ENCODE results near the gene KCNJ15.
"Not testable (repeated sequence)": the region's sequence is repeated elsewhere in the genome, so short reads cannot be mapped to it uniquely, and the experiment has no call there.

The KCNJ15 gene

DNA sequence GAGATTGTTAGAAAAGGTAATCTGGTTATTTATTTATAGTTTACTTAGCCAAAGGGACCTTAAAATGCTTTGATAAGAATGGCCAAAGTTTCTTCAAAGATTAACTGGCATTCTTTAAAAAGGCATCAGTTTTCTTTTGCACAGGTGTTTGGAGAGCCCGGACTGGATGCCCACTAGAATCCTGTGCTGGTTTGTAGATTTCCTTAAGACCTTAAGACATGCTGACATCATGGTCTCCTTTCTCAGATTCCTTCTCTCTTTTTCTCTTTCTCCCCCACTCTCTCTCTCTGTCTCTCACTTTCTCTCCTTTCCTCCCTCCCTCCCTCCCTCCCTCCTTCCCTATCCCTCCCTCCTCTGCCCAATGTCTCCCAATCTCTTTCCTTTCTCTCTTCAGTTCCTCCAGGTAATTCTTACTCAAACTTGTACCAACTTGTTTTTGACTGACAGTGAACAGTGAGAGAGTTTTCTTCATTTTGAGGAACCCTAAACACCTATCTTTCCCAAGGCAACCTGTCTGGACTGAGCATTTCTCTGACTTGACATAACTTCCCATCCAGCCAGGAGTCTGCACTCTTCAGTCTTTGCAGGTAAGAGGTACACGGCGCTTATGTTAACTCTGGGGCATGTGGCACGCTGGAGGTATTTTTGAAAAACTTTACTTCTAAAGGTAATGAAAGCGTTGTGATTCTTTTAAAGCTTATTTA lies at the start of gene KCNJ15:
Gene KCNJ15, plus strand, starts transcription at position 393 of the 704 bp plus-strand sequence. CDS start 42,271 bp downstream, outside the sequence.
- no peak for DNase-seq

DNA sequence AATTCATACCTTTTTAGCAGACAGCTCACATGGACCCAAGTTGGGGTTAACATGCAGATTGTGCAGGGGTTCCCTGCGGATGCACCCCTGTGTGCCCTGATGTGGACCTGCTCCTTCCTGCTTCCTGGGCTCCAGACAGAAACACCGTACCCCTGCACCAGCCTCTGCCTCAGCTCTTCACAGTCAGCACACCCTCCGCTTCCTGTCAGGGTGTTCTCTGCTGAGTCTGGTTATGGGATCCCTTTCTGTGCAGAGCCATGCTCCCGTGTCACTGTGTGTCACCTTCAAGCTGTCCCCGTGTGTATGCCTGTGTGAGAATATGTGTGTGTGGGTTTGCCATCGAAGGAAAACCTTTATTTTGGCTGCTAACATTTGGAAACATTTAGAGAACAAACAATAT lies 48.7 kb upstream of the KCNJ15 start:
- no peak for DNase-seq

DNA sequence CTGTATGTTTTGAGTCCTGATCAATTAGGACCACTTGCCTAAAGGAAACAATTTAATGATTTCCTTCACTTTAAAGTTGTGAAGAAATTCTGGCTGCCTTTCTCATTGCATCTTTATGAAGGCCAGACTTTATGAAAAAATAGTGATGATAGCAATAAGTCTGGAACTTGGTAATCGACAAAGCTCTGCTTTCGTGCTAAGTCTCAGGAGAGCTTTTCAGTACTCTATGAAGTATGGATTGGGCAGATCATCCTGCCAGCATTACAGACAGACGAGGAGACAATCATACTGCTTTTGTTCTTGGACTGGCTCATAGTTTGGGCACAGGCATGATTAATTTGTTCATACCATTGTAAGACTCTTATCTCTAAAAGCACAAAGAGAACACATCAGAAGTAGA lies 45.5 kb upstream of the KCNJ15 start:
- DNase-seq = no peak

DNA sequence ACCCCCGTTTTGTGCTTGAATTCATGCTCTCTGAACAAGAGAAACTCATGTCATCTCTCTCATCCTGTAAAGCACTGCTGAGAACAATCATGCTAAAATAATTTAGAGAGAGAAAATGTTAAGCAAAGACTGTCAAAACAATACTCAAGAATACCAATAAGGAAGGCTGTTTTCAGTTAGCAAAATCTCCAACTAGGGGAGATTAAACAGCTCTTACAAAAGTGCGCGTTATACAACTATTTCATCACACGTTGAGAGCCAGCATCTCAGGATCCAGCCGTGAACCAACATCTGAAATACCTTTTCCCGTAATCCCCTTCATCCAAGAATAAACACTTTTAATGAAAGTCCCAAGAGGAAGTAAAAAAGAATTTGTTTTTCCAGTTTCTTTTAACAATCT lies 44.1 kb upstream of the KCNJ15 start:
- DNase-seq = no peak

DNA sequence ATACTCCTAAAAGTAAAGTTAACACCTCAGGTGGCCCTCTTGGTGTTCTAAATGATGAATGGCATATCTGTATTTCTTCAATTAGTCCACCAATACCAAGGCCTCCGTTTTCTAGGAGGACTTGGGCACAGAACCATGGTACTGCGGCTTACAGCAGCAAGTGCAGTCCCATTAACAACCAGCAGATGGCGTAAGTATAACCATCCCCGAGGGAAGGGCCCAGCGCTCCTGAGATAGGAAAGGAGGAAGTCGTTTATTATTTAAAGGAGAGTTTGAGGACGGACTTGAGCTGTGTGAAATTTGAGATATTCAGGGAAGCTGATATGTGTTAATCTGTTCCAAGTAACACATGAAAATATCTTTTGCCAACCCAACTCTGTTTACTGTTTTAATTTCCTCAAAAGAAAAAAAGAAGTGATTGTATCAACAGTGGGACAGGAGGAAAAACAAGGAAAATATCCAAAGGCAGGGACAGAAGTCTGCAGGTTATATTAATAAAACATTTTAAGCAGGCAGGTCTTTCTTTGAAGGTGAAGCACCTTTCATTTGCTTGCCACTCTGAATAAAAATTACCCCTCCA lies 37.7 kb upstream of the KCNJ15 start:
- DNase-seq = peak in 1 of 2 experiments; percentile 26

DNA sequence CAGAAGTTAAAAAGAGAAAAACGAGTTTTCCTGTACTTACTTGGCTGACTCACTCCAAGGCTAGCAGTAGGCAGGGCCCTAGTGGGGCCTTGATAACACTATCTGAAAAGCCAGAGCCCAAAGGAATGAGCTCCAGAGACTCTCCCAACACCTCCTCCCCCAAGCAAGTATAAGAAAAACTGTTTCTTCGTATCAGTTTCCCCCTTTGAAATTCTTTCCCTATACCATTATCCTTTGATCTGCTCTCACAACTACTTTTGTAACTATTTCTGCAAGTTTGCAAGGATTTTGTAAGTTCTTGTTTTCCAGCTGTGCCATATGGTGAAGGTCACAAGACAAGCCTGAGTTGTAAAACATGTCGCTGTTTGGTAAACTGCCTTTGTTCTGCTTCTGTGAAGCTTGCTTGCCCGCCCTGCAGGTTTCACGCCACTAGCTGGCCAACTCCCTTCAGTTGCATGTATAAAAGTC lies 36.5 kb upstream of the KCNJ15 start:
- no peak for DNase-seq

DNA sequence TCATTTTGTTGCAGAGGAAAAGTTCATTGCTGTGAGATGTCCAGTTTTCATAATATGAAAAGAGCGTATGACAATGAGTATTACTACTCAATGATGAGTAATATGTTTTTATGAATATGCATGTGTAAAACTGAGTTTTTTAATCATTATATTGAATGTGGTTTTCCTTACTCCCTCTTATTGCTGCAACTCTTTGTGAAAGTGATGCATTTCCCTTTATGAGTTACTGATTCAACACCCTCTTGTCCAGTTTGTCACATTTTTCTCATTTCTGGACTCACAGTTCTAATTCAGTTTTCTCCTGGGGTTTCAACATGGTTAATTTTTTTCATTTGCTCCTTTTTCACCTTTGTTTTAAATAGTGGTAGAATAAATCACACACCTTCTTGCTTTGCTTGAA lies 35.2 kb upstream of the KCNJ15 start:
- DNase-seq = no peak

DNA sequence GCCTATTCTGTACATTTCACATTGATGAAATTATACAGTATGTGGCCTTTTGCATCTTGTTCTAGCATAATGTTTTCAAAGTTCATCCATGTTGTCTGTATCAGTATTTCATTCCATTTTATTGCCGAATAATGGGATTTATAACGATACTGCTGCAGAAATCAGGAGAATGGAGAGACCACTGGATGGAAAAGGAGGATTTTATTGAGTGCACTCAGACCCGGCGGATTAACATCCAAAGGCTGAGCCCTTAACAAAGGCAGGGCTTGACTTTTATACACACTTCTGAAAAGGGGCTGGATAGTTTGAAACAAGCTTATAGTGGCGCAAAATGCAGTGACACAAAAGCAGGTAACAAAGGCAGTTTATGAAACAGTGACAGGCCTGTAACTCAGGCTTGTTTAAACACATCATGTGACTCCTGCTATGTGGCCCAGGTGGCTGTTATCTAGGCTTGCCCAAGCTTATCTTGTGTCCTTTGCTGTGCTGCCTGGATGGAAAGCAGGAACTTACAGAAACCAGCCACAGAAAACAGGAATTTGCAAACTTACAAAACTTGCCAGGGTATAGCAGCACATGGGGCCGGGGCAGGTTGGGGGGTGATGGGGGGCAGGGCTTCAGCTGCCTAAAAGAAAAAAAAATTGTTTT lies 32.8 kb upstream of the KCNJ15 start:
- DNase-seq = no peak

DNA sequence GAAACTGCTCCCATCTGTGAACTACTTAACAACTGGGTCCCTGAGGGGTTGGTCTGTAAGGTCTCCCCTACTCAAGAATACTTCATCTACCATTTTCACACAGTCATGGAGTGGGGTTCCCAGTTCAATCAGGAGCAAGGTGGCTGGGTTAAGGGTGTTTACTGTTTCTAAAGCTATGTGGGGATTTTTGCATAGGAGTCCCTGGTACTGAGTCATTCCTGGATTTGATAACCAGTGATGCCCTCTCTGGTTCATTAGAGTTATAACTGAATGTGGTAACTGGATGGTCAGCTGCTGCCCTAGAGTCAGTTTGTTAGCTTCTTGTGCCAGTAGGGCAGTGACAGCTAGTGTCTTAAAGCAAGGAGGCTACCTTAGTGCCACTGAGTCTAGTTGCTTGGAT lies 29.4 kb upstream of the KCNJ15 start:
- DNase-seq = no peak

DNA sequence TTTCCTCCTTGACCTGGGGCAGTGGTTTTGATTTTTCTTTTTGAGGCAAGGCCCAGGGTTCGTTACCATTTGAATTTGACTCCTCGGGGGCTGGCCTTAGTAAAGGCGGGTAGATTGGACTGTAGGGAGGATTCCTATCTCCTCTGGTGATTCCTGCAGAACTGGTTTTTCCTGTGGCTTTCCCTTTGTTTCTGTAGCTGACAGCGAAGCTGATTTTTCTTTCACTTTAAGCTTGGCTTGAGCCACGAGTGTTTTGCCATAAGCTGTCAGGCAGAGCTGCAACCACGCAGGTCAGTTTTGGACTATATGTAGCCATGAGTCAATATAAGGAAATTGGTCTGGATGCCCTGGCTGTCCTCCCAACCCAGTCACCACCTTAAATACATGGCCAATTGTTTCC lies 28.7 kb upstream of the KCNJ15 start:
- DNase-seq = no peak

DNA sequence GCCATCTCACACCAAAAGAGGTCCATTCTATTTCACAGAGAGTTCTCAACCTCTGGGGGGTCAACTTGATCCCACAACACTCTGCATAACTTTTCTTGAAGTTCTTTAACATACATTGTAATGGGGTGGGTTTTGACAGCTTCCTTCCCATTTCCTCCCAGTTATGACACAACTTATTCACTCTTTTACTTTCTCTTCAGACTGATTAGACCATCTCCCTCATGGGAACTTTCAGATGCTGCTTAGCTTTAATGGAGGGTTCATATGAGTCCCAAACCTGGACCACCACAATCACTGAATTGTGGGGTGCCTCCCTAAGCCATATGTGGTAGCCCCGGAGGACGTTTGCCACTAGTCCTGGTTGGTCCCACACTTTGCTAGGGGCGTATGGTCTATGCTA lies 28.3 kb upstream of the KCNJ15 start:
- DNase-seq = no peak

DNA sequence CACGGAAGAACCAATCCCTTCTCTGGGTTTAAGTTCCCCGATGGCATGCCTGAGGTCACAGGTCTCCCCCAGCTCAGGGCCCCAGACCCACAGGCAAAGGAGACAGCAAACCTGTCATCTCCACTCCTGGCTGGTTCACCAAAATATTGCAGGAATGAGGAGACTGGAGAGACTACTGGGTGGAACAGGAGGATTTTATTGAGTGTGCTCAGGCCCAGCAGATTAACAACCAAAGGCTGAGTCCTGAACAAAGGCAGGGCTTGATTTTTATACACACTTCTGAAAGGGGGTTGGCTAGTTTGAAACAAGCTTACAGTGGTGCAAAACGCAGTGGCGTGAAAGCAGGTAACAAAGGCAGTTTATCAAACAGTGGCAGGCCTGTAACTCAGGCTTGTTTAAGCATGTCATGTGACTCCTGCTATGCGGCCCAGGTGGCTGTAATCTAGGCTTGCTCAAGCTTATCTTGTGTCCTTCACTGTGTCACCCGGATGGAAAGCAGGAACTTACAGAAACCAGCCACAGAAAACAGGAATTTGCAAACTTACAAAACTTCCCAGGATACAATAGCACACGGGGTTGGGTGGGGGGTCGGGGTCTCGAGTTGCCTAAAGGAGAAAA lies 27.4 kb upstream of the KCNJ15 start:
- no peak for DNase-seq

DNA sequence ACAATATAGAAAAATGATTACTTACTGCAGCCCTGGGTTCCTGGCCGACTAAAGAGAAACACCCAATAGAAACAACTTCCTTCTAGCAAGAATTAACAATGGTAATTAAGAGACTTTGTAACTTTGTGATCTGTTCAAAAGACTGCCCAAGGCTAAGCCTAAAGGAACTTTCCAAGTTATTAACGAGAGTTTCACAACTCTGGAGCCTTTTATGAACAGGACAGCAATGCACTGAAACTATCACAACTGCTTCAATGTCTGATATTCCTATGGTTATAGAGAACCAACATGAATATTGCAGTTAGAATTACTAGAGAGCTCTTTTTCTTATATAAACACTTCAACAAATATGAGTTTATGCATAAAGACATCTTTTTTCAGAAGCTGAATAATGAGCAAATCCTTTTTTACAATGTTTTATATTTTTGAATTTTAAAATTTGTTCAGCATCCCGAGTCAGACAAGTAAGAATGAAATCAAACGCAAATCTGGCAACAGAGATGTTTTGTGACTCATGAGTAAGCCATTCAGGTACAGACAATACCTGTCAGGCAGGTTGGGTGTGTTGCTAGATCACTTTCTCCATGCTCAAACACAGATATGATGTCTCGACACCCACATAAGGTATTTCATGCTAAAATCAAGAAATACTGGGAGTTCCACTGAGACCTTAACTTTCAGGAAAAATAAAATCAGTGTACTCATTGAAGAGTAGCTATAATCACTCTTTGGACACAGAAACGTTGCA lies 22.2 kb upstream of the KCNJ15 start:
- DNase-seq = no peak

DNA sequence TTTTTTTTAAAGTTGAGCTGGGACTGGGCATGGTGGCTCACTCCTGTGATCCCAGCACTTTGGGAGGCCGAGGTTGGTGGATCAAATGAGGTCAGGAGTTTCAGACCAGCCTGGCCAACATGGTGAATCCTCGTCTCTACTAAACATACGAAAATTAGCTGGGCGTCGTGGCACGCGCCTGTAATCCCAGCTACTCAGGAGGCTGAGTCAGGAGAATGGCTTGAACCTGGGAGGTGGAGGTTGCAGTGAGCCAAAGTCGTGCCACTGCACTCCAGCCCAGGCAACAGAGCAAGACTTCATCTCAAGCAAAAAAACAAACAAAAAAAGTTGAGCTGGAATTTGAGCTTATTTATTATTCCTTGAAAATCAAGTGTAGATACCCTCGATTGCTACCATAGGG lies 21.5 kb upstream of the KCNJ15 start:
- not testable (repeated sequence) for DNase-seq

DNA sequence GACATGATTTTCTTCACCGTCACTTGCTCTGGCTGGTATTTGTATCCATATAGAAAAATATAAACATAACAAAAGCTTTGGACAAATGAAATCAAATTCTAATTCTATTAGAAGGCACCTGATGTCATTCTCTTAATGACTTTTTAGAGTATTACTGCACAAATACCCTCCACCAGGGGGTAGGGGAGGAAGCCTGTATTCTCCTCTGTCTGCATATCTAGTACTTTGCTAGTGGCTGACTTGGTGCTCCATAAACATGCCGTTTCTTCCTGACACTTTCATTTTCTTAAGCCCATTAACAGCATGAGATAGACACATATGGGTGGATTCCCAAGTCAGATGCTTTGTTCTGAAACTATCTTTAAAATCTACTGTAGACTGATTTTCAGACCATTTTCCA lies 20.6 kb upstream of the KCNJ15 start:
- DNase-seq = no peak

DNA sequence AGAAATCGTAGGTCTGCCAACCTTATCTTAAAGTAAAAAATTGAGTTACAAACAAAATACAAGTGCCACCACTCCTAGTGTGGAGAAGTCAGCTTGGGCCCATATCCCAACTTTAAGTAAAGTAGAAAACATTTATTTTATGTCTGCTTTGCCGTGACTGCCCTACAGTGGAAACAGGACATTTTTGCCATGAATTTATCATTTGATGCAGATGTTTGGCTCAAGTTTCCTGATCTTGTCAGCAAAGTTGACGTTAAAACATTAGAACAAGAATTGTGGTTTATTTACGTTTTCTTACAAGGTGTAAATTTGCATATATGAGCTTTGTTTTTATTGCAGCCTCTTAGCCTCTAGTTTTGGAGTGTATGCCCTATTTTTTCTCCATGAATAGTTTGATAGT lies 17.1 kb upstream of the KCNJ15 start:
- DNase-seq = no peak

DNA sequence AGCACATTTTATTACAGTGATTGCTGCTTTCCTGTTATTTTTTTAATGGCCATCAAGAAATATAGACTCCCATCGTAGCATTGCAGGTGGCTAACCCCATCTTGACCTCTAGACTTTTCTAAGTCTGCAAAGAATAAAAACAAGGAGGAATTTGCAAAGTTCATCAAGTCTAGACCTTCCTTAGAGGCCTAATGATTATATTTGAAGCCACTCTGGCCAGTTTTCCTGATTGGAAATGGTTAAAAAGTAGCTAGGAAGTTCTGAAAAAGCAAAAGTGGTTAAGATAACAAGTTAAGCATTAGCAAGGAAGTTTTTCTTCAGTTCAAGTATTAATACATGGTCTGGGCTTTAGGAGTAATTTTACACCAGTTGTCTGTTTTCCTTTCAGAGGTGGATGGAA lies 16.7 kb upstream of the KCNJ15 start:
- DNase-seq = no peak

DNA sequence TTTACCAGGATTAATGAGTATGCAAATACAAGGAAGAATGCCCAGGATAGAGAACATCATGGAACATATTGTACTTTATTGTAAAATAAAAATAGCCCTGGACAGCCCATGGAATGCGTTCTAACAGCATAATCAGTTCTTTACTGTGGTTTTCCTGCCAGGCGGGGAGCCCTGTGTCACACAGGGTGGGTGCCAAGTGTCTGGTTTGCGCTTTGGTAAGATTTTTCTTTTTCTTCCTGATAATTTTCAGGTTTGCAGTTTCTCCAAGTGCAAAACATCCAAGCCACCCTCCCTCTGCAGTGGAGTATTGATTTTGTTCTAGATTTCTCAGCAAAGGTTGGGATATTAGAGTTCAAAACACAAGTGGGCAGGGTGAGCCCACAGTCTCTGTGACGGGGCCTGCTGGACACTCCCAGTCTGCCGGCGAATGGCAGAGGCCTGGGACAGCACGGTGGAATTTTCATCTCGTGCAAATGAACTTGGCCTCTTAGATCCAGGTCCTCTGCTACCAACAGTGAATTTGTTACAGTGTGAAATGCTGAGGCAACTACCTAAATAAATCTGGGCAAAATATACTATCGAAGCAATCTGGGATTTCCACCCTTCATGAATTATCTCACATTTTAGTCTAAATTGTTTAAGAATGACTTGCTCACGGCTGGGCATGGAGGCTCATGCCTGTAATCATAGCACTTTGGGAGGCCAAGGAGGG lies 15.6 kb upstream of the KCNJ15 start:
- DNase-seq = no peak

DNA sequence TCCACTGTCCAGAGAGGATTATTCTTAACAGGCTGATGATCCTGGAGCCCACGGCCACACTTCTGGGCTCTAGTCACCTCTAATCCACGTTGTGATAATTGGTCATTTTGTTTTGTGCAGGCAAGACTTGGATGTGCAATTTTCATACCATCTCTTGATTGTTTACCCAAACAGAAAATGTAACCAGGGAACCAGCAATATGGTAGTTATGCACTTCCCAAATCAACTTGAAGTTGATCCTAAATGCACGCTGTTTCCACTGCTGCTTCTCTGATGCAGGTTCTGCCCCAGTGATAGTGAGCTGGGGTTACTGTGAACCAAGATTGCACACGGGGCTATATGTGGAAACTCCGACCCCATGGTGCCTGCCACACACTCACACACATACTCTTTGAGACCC lies 14.7 kb upstream of the KCNJ15 start:
- no peak for DNase-seq

DNA sequence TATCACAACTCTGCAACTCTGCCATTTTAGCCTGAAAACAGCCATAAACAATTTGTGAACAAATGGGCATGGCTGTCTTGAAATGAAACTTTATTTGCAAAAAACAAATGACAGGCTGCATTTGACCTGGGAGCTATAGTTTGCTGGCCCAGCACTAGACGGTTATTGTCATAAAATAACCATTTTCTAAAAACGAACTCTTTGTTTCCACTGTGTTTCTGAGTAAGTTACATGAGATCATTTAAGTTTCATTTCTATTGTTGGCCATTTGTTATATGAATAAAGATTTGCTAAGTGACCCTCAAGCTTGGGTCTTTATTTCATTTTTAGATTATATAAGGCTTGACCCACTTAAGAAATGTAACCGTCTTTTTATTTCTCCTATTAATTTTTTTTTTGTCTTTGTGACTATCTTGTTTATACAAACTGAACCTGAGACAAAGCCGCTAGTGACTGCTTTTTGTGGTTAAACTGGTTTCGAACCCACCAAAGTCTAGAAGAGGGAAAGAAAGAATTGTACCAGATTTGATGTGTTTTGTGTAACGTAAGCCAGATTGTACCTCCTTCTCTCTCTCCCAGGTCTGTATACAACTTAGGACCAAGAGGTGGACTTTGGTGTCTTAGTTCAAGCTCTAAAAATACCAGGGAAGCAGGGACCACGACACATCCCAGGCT lies 12.9 kb upstream of the KCNJ15 start:
- DNase-seq = no peak

DNA sequence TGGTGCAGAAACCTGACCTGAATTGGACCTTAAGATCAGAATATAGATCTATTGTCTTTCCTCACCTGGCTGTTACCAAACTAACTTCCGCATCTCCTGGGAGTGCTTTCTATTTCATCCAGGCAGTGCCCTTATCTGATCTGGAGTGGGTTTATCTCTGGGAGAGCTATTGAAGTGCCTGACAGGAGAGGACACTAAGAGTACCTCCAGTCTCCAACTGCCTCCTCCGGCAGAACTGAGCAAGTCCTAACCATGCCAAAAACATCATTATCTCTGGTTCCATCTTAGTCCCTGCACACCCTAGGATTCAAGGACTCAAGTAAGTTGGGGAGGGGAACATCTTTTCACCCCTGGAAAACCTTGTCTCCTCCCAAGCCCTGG lies 12.4 kb upstream of the KCNJ15 start:
- no peak for DNase-seq

Measured in NCI-H187 (cell line).